ENCODE measurements around the gene SRL.

GRCh38 chr16:4172070-4172469 lies 69.8 kb downstream of the SRL start:
- no peak for TF ChIP-seq POLR2A (IDR thresholded peaks at IDR 0.05; ENCODE audit: low read length)
- TF ChIP-seq GATA1 (IDR thresholded peaks at IDR 0.05; ENCODE audit: low read depth, low read length): no peak

All from erythroblast (primary cell).